ENCODE data around the gene GOLGA8F. TPM values are rescaled to one million over a fixed set of nuclear protein-coding genes. Genes with fewer than 3 reads are reported as not detected.
"Not testable (repeated sequence)": the region's sequence is repeated elsewhere in the genome, so short reads cannot be mapped to it uniquely, and the experiment has no call there.

GOLGA8F gene
- total RNA-seq (2014; rRNA removed; shearing (Covaris generic)) = not detected in 2 replicates

DNA sequence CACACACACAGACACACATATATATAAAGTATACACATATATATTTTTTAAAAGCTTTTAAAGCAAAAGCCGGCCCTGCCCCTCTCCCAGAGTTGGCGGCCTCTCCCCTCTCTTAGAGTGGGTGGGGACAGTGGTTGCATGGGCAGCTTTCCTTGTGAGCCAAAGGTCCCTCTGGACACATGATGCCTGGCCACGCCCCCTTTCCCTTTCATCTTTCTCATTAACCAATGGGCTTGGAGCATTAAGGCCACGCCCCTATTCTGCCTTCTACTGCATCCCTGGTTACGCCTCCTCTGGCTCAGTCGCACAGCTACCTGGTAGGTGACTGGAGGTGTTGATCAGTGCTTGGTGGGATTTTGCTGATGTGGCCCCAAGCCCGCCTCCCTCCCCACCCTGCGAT lies at the start of gene GOLGA8F:
Gene GOLGA8F (plus strand): TSS at position 301 of the 400 bp plus-strand sequence. CDS start 98 bp downstream, at position 399.
- H3K36me3 ChIP-seq (replicated peaks; ENCODE audit: control insufficient read depth, insufficient read depth, low read length); H3K4me3 ChIP-seq (ENCODE audit: insufficient read depth, low read depth, low read length); H3K27me3 ChIP-seq (ENCODE audit: control insufficient read depth, insufficient read depth, low read length); DNase-seq: not testable (repeated sequence)

GRCh38 chr15:28357984-28358383 lies 20.5 kb upstream of the GOLGA8F start, which contains the start of gene GOLGA6L24:
Gene GOLGA6L24 (minus strand): TSS chr15:28358084. CDS start chr15:28358023, 61 bp downstream.
- H3K4me3 ChIP-seq (ENCODE audit: insufficient read depth, low read depth, low read length); H3K36me3 ChIP-seq (replicated peaks; ENCODE audit: control insufficient read depth, insufficient read depth, low read length); DNase-seq; H3K27me3 ChIP-seq (ENCODE audit: control insufficient read depth, insufficient read depth, low read length): not testable (repeated sequence)

DNA sequence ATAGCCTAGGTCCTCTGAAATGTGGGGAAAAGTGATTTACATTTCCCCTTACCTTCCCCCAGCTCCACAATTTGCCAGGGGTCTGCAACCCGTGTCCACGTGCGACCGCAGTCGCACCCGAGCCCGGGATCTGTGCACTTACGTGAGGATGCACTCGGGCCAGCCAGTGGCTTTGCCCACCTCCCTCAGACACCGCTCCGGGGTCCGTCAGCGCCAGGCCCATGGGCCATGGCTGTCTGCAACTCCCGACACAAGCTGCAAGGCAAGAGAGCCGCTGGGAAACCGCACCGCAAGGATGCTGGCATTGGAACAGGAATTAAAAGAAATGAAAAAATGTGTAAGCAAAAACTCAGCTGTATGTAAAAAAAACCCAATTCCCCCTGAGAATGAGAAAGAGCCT lies 13.0 kb upstream of the GOLGA8F start:
- H3K4me3 ChIP-seq (ENCODE audit: insufficient read depth, low read depth, low read length); DNase-seq; H3K36me3 ChIP-seq (replicated peaks; ENCODE audit: control insufficient read depth, insufficient read depth, low read length); H3K27me3 ChIP-seq (ENCODE audit: control insufficient read depth, insufficient read depth, low read length): not testable (repeated sequence)

- not testable (repeated sequence) for H3K36me3 ChIP-seq (replicated peaks; ENCODE audit: control insufficient read depth, insufficient read depth, low read length); H3K4me3 ChIP-seq (ENCODE audit: insufficient read depth, low read depth, low read length); H3K27me3 ChIP-seq (ENCODE audit: control insufficient read depth, insufficient read depth, low read length); DNase-seq
Measured at GRCh38 chr15:28380053-28380452, 1.6 kb downstream of the GOLGA8F start.

- DNase-seq; H3K36me3 ChIP-seq (replicated peaks; ENCODE audit: control insufficient read depth, insufficient read depth, low read length); H3K27me3 ChIP-seq (ENCODE audit: control insufficient read depth, insufficient read depth, low read length); H3K4me3 ChIP-seq (ENCODE audit: insufficient read depth, low read depth, low read length): not testable (repeated sequence)
Measured at GRCh38 chr15:28396022-28396421, 17.6 kb downstream of the GOLGA8F start.

DNA sequence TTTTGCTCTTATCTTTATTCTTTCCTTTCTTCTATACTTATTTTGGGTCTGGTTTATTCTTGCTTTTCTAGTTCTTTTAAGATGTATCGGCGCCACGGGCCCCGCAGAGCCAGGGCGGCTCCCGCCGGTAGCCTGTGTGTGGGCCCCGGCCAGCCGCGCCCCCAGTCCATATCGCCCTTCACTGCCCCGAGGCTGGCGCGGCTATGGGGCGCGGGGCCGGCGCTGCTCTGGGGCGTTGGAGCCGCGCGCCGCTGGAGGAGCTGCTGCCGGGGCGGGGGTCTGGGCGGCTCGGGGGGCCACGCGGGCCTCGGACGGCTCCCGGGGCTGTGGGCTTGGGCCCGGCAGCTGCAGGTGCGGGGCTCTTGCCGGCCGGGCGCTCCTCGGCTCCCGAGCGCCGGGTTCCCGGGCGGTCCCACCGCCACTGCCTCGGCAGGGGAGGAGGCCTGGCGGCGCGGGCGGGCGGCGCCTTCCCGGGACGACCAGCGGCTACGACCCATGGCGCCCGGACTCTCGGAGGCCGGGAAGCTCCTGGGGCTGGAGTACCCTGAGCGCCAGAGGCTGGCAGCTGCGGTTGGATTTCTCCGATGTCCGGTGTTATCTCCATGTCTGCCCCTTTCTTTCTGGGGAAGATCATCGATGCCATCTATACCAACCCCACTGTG lies 24.4 kb downstream of the GOLGA8F start:
- not testable (repeated sequence) for H3K4me3 ChIP-seq (ENCODE audit: insufficient read depth, low read depth, low read length); DNase-seq; H3K27me3 ChIP-seq (ENCODE audit: control insufficient read depth, insufficient read depth, low read length); H3K36me3 ChIP-seq (replicated peaks; ENCODE audit: control insufficient read depth, insufficient read depth, low read length)

GRCh38 chr15:28420470-28420869 lies 42.0 kb downstream of the GOLGA8F start:
- H3K4me3 ChIP-seq (ENCODE audit: insufficient read depth, low read depth, low read length); DNase-seq; H3K27me3 ChIP-seq (ENCODE audit: control insufficient read depth, insufficient read depth, low read length); H3K36me3 ChIP-seq (replicated peaks; ENCODE audit: control insufficient read depth, insufficient read depth, low read length): not testable (repeated sequence)

DNA sequence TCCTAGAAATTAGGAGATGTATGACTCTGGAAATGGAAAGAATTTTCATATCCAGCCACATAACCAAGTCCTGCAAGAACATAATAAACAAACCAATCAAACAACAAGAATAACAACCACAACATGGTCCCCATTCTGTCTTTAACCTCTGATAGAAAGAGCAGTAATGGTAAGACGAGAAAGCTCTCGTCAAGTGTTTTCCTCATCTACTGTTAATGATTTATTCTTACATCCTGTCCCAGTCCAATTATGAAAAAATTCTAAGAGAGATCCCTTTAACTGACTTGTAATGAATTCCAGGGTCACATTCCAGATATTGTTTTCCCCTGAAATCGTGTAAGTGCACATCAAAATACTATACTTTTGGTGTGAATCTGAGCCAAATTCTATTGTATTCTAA lies 57.1 kb downstream of the GOLGA8F start:
- H3K4me3 ChIP-seq (ENCODE audit: insufficient read depth, low read depth, low read length); H3K36me3 ChIP-seq (replicated peaks; ENCODE audit: control insufficient read depth, insufficient read depth, low read length); H3K27me3 ChIP-seq (ENCODE audit: control insufficient read depth, insufficient read depth, low read length); DNase-seq: not testable (repeated sequence)

Other genes starting within 250 kb of the GOLGA8F start
- gene HERC2, start 56.5 kb upstream of the GOLGA8F start, total RNA-seq (2014; rRNA removed; shearing (Covaris generic)) = 33.2 and 49.4 TPM in 2 replicates
- gene GOLGA6L24, start 20.6 kb upstream of the GOLGA8F start, total RNA-seq (2014; rRNA removed; shearing (Covaris generic)) = not detected in 2 replicates
- not detected in 2 replicates for gene GOLGA8G, start 154.3 kb downstream of the GOLGA8F start, total RNA-seq (2014; rRNA removed; shearing (Covaris generic))
- not detected in 2 replicates for gene GOLGA6L25, start 174.9 kb downstream of the GOLGA8F start, total RNA-seq (2014; rRNA removed; shearing (Covaris generic))